GM12873 (cell line): ENCODE data around the gene ASF1A.

Experiments
- TF ChIP-seq, protein P1 (sequence below): IDR thresholded peaks from 2 replicates; pipeline ENCODE4 v1.5.1; 2012; ENCODE audit warnings: low read depth, mild to moderate bottlenecking, moderate library complexity, low read length, control low read depth; ENCODE audit not compliant: insufficient read depth; ENCODE audit errors: missing control alignments

Gene ASF1A

DNA sequence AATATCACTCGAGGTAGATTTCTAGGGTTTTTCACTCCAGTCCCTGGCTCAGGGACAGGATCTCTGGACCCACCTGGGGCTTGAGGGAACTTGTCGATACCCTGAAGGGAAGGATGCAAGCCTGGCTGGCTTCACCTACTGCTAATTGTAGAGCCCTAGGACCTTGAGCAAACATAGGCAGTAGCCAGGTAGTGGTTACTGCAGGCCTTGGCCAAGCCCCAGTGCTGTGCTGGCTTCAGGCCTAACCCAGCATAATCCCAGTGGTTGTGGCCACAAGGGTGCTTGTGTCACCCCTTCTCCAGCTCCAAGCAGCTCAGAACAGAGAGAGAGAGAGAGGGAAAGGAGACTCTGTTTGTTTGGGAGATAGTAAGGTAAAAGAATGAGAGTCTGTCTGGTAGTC, 46.8 kb downstream of the ASF1A start:
- TF ChIP-seq, protein P1, sequence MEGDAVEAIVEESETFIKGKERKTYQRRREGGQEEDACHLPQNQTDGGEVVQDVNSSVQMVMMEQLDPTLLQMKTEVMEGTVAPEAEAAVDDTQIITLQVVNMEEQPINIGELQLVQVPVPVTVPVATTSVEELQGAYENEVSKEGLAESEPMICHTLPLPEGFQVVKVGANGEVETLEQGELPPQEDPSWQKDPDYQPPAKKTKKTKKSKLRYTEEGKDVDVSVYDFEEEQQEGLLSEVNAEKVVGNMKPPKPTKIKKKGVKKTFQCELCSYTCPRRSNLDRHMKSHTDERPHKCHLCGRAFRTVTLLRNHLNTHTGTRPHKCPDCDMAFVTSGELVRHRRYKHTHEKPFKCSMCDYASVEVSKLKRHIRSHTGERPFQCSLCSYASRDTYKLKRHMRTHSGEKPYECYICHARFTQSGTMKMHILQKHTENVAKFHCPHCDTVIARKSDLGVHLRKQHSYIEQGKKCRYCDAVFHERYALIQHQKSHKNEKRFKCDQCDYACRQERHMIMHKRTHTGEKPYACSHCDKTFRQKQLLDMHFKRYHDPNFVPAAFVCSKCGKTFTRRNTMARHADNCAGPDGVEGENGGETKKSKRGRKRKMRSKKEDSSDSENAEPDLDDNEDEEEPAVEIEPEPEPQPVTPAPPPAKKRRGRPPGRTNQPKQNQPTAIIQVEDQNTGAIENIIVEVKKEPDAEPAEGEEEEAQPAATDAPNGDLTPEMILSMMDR: no peak

DNA sequence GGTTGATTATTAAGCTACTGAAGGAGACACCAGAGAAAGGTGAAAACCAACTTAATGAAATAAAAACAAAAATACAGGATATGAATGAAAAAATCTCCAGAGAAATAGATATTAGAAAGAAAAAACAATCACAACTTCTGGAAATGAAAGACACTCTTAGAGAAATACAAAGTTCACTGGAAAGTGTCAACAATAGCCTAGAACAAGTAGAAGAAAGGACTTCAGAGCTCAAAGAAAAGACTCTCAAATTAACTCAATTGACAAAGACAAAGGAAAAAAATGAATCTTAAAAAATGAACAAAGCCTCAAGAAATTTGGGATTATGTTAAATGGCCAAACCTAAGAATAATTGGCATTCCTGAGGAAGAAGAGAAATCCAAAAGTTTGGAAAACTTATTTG, 51.3 kb downstream of the ASF1A start:
- TF ChIP-seq, protein P1: no peak

DNA sequence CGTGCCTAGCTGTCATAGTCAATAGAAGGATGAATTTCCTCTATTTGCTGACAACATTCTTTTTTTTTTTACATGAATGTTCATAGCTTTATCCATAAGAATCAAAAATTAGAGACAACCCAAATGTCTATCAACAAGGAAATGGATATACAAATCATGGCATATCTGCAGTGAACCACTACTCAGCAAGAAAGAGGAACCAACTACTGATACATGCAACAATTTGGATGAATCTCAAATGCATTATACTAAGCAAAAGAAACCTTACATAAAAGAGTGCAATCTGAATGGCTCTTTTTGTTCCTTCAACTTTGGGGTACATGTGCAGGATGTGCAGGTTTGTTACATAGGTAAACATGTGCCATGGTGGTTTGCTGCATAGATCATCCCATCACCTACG, 58.7 kb downstream of the ASF1A start:
- TF ChIP-seq, protein P1: no peak

DNA sequence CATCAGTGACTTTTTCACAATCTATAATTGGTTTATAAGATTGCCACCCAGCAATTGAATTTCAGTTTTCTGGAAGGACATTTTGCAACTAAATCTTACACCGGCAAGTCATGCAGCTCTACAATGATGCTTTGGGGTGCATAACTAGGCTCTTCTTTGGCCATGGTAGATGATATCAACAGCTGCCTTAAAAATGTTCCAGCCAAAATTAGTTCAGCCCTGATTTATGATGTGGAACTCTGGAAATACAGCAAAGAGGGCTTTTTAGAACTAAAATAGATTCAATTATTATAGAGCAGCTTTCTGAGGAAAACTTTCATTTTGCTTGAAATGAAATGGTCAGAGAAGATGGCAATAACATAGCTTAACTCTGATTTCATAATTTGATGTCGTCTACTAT, 59.4 kb downstream of the ASF1A start:
- TF ChIP-seq, protein P1: no peak
